HL-60 (cell line): ENCODE data around the gene SPP1.

Source experiments
- DNase-seq, 2 experiments: peaks; one replicate each; pipeline ENCODE4 v3.0.0-alpha.2; 2010 to 2020; ENCODE audit warnings: low read depth in 1 of 2, low spot score in 1 of 2
- H3K27ac ChIP-seq: fragments of 250-450 bp; sonication (Bioruptor Pico); replicated peaks from 2 replicates; pipeline ENCODE4 v1.5.1; 2020; ENCODE audit warnings: mild to moderate bottlenecking, moderate library complexity
- H3K27me3 ChIP-seq: fragments of 250-450 bp; sonication (Bioruptor Pico); 2 replicates; pipeline ENCODE4 v1.5.1; 2021; ENCODE audit warnings: mild to moderate bottlenecking, moderate library complexity; ENCODE audit not compliant: insufficient read depth, poor library complexity, severe bottlenecking
- H3K4me3 ChIP-seq: replicated peaks from 2 replicates; pipeline ENCODE4 v1.5.1; 2011; ENCODE audit warnings: mild to moderate bottlenecking, control low read depth, low read length; ENCODE audit not compliant: insufficient read depth
- CTCF ChIP-seq: IDR thresholded peaks from one replicate; pipeline ENCODE4 v1.5.1; 2011; ENCODE audit warnings: low read length, control low read depth, inconsistent platforms; ENCODE audit not compliant: insufficient read depth
- GABPA ChIP-seq: IDR thresholded peaks from 2 replicates; pipeline ENCODE4 v1.6.1; 2012; ENCODE audit warnings: low read depth
- POLR2AphosphoS5 ChIP-seq: IDR thresholded peaks from 2 replicates; pipeline ENCODE4 v1.6.1; 2012; ENCODE audit warnings: low read depth
- REST ChIP-seq: IDR thresholded peaks from 2 replicates; pipeline ENCODE4 v1.6.1; 2012; ENCODE audit warnings: low read depth; ENCODE audit not compliant: insufficient replicate concordance
- SPI1 ChIP-seq: IDR thresholded peaks from 2 replicates; pipeline ENCODE4 v1.6.1; 2012; ENCODE audit warnings: low read depth, mild to moderate bottlenecking, borderline replicate concordance

The SPP1 gene

GRCh38 chr4:88017516-88018297, 42.2 kb downstream of the SPP1 start:
- DNase-seq = no peak
- Histone ChIP-seq H3K27me3 (no peaks in the 10 kb centered on the region), H3K27ac (peak overlapping the region; percentile 65), H3K4me3 (no peak overlapping the region)
- TF ChIP-seq CTCF (no peak), SPI1 (no peak), GABPA (no peak), POLR2AphosphoS5 (no peak), REST (no peak)

GRCh38 chr4:88018466-88018865, 43.0 kb downstream of the SPP1 start:
- TF ChIP-seq GABPA (no peak), SPI1 (no peak), REST (no peak), POLR2AphosphoS5 (0 out of 2 replicates have a peak, but pooled peaks have one; percentile 31), CTCF (no peak)
- H3K4me3 ChIP-seq = no peak overlapping the region
- no peaks in the 10 kb centered on the region for H3K27me3 ChIP-seq
- H3K27ac ChIP-seq = peak overlapping the region; percentile 65
- DNase-seq = peak; percentile 65 to 69

- TF ChIP-seq SPI1 (no peak), GABPA (no peak), CTCF (no peak), POLR2AphosphoS5 (no peak), REST (no peak)
- H3K27ac ChIP-seq = no peak overlapping the region
- H3K4me3 ChIP-seq = no peak overlapping the region
- no peak for DNase-seq
- H3K27me3 ChIP-seq = no peaks in the 10 kb centered on the region
Observed at GRCh38 chr4:88021824-88022223, 46.3 kb downstream of the SPP1 start.
